ENCODE measurements around the gene TNFRSF1B. TPM values are rescaled to one million over a fixed set of nuclear protein-coding genes. Genes with fewer than 3 reads are reported as not detected.

TNFRSF1B gene
- total and polyA plus RNA-seq, 9 of the 15 experiments (the other 6 are each of a cell fraction or from before 2014, with no cell fraction given) = 8.8 to 91.3 (median 36.0) TPM

DNA sequence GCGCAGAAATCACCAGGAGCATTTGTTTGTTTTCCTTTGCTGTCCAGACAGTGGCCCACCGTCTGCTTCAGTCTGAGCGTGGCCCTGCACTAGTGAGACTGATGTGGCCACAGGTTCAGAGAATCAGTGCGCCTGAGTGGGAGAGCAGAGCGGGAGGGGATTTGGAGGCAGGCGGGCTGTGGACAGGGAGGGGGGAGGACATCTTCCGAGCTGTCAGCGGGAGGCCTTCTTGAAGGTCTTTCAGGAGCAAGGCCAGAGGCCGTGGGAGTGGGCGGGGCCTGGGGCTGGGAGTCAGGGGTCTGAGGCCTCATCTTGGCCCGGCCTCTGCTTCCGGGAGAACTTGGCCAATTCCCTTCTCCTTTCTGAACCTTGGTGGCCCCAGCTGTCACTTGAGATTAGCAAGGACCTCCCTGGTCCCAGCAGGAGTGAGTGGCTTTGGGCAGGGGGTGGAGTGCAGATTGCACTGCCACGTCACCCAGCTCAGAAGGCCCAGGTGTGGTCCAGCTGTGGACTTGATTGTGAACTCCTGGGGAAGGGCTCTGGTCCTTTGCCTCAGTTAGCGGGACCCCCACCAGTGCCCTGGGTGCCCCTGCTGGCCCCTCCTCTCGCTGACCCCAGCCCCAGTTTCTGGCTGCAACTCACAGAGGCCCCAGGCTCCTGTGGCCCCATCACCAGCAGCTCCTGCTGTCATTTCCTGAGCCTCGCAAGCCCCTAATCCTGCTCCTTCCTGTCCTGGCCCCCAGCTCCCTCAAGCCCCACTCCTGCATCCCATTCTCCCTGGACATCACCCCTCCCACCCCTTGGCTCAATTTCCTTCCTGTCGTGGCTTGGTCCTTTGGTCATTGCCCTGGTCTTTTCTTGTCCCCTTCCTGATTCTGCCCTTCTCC, 8.4 kb downstream of the TNFRSF1B start (continued):
- TF ChIP-seq, protein P1, sequence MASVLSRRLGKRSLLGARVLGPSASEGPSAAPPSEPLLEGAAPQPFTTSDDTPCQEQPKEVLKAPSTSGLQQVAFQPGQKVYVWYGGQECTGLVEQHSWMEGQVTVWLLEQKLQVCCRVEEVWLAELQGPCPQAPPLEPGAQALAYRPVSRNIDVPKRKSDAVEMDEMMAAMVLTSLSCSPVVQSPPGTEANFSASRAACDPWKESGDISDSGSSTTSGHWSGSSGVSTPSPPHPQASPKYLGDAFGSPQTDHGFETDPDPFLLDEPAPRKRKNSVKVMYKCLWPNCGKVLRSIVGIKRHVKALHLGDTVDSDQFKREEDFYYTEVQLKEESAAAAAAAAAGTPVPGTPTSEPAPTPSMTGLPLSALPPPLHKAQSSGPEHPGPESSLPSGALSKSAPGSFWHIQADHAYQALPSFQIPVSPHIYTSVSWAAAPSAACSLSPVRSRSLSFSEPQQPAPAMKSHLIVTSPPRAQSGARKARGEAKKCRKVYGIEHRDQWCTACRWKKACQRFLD (CRISPR knock-in tag; IDR thresholded peaks at IDR 0.05) = 0 out of 2 replicates have a peak, but pooled peaks have one; percentile 68
- TF ChIP-seq ZNF445 (CRISPR knock-in tag; IDR thresholded peaks at IDR 0.05; ENCODE audit: low read depth) (no peak), NELFE (IDR thresholded peaks at IDR 0.05; ENCODE audit: insufficient read depth, insufficient read length) (no peak), ZFP36 (IDR thresholded peaks at IDR 0.05; ENCODE audit: low read depth, low read length, partially characterized antibody) (no peak), ZNF75A (CRISPR knock-in tag; IDR thresholded peaks at IDR 0.05) (no peak), GTF2A2 (tag; IDR thresholded peaks at IDR 0.05) (no peak), FUS (optimal IDR thresholded peaks at IDR 0.05; ENCODE audit: low read depth, low read length) (no peak), WHSC1 (IDR thresholded peaks at IDR 0.05; ENCODE audit: low read length) (no peak), KDM1A (IDR thresholded peaks at IDR 0.05) (peak; percentile 91 to 93), PHF21A (IDR thresholded peaks at IDR 0.05; ENCODE audit: borderline replicate concordance, low read depth) (0 out of 2 replicates have a peak, but pooled peaks have one; percentile 15), ZNF239 (CRISPR knock-in tag; IDR thresholded peaks at IDR 0.05) (no peak), ZC3H11A (IDR thresholded peaks at IDR 0.05; ENCODE audit: low read depth, low read length) (no peak), ZNF76 (CRISPR knock-in tag; IDR thresholded peaks at IDR 0.05; ENCODE audit: borderline replicate concordance) (no peak), ZNF12 (CRISPR knock-in tag; IDR thresholded peaks at IDR 0.05) (no peak), FOXK1 (CRISPR knock-in tag; IDR thresholded peaks at IDR 0.05; ENCODE audit: borderline replicate concordance) (no peak), MCM2 (IDR thresholded peaks at IDR 0.05; ENCODE audit: low read depth) (no peak), GATAD2A (IDR thresholded peaks at IDR 0.05) (peak; percentile 77; the same call in 1 of the 2 replicates), ZNF830 (CRISPR knock-in tag; IDR thresholded peaks at IDR 0.05) (no peak), RFX5 (IDR thresholded peaks at IDR 0.05; ENCODE audit: low read depth, low read length) (no peak), POLR2AphosphoS2 (IDR thresholded peaks at IDR 0.05; ENCODE audit: low read length) (no peak), SMAD2 (IDR thresholded peaks at IDR 0.05; ENCODE audit: low read depth, low read length) (no peak), ZNF324 (CRISPR knock-in tag; IDR thresholded peaks at IDR 0.05) (no peak), EHMT2 (IDR thresholded peaks at IDR 0.05) (no peak)
- TF ChIP-seq, protein P2, sequence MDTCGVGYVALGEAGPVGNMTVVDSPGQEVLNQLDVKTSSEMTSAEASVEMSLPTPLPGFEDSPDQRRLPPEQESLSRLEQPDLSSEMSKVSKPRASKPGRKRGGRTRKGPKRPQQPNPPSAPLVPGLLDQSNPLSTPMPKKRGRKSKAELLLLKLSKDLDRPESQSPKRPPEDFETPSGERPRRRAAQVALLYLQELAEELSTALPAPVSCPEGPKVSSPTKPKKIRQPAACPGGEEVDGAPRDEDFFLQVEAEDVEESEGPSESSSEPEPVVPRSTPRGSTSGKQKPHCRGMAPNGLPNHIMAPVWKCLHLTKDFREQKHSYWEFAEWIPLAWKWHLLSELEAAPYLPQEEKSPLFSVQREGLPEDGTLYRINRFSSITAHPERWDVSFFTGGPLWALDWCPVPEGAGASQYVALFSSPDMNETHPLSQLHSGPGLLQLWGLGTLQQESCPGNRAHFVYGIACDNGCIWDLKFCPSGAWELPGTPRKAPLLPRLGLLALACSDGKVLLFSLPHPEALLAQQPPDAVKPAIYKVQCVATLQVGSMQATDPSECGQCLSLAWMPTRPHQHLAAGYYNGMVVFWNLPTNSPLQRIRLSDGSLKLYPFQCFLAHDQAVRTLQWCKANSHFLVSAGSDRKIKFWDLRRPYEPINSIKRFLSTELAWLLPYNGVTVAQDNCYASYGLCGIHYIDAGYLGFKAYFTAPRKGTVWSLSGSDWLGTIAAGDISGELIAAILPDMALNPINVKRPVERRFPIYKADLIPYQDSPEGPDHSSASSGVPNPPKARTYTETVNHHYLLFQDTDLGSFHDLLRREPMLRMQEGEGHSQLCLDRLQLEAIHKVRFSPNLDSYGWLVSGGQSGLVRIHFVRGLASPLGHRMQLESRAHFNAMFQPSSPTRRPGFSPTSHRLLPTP (IDR thresholded peaks at IDR 0.05; ENCODE audit: borderline replicate concordance, extremely low read depth, insufficient read length) = no peak
- TF ChIP-seq, protein P3, sequence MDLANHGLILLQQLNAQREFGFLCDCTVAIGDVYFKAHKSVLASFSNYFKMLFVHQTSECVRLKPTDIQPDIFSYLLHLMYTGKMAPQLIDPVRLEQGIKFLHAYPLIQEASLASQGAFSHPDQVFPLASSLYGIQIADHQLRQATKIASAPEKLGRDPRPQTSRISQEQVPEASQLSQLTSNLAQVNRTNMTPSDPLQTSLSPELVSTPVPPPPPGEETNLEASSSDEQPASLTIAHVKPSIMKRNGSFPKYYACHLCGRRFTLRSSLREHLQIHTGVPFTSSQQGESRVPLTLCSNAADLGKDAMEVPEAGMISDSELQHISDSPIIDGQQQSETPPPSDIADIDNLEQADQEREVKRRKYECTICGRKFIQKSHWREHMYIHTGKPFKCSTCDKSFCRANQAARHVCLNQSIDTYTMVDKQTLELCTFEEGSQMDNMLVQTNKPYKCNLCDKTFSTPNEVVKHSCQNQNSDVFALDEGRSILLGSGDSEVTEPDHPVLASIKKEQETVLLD (IDR thresholded peaks at IDR 0.05) = 0 out of 2 replicates have a peak, but pooled peaks have one; percentile 29
